ENCODE data around the gene SLC25A26. TPM values are rescaled to one million over a fixed set of nuclear protein-coding genes. Genes with fewer than 3 reads are reported as not detected.

SLC25A26 gene
- polyA plus RNA-seq, 1 donor (not counting 4 experiments of a cell fraction or from before 2014, with no cell fraction given): 25.2 TPM

GRCh38 chr3:66179793-66180192, 41.0 kb upstream of the SLC25A26 start:
- Histone ChIP-seq H3K27me3 (ENCODE audit: control insufficient read depth, extremely low read depth, insufficient read depth, low read length) (no peaks in the 10 kb centered on the region), H3K27ac (ENCODE audit: control insufficient read depth, insufficient read depth, low read length) (no peak overlapping the region), H3K36me3 (ENCODE audit: control insufficient read depth in 2 of 2, extremely low read depth in 1 of 2, insufficient read depth in 2 of 2, low read length in 2 of 2) (no peaks in the 10 kb centered on the region), H3K4me2 (ENCODE audit: control insufficient read depth, extremely low read depth, insufficient read depth, low read depth, low read length) (no peak overlapping the region), H3K9me1 (ENCODE audit: control insufficient read depth, extremely low read depth, insufficient read depth, low read length) (no peaks in the 10 kb centered on the region), H2AFZ (ENCODE audit: control insufficient read depth, low read length) (no peak overlapping the region), H3K4me1 (ENCODE audit: control insufficient read depth, extremely low read depth, insufficient read depth, low read length) (no peaks in the 10 kb centered on the region), H4K20me1 (ENCODE audit: control insufficient read depth, extremely low read depth, insufficient read depth, low read length) (no peaks in the 10 kb centered on the region), H3K9me3 (ENCODE audit: control insufficient read depth, low read depth, low read length) (no peaks in the 10 kb centered on the region), H3K79me2 (ENCODE audit: control insufficient read depth, insufficient read depth, low read length) (no peaks in the 10 kb centered on the region), H3K4me3 (ENCODE audit: control insufficient read depth in 2 of 3, extremely low read depth in 1 of 3, insufficient read depth in 2 of 3, low read depth in 1 of 3, low read length in 3 of 3) (no peak overlapping the region), H3K9ac (ENCODE audit: control insufficient read depth, extremely low read depth, insufficient read depth, low read length) (no peak overlapping the region)
- DNase-seq (ENCODE audit: low read depth, low spot score) (no peak), FAIRE-seq (no peak)
- dilution Hi-C loops (cut with MboI; ENCODE audit: extremely low pct_ligation_motif_present, low sequenced_read_pairs): no loop called here
- TF ChIP-seq EZH2 (IDR thresholded peaks at IDR 0.05; ENCODE audit: low read length) (no peak), CTCF (optimal IDR thresholded peaks at IDR 0.05 in 1 of 3, IDR thresholded peaks at IDR 0.05 in 1 of 3, conservative IDR thresholded peaks at IDR 0.05 in 1 of 3; ENCODE audit: extremely low read depth in 1 of 3, insufficient read depth in 2 of 3, low read length in 3 of 3) (no peak)

DNA sequence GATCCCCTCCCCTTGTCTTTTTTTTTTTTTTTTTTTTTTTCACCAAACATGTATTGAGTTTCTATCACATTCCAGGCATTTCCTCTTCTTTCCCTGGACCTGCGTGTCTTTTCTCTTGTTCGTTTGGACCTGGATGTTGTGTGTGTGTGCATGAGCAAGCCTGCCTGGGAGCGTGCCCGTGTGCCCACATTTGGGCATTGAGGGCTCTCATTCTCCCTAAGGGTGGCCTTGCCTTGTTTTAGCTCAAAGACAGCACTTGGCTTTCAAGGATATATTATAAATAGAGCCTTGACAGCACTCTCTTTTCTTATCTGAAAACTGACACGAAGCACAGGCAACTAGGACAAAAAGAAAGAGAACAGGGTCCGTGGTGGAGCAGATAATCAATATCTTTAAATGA, 39.0 kb upstream of the SLC25A26 start:
- FAIRE-seq (no peak), DNase-seq (ENCODE audit: low read depth, low spot score) (no peak)
- no peaks in the 10 kb centered on the region for H3K9me1 ChIP-seq (ENCODE audit: control insufficient read depth, extremely low read depth, insufficient read depth, low read length)

More for the DNA sequence above, 39.0 kb upstream of the SLC25A26 start:
- Histone ChIP-seq H3K4me2 (ENCODE audit: control insufficient read depth, extremely low read depth, insufficient read depth, low read depth, low read length) (no peak overlapping the region), H3K9ac (ENCODE audit: control insufficient read depth, extremely low read depth, insufficient read depth, low read length) (no peak overlapping the region), H4K20me1 (ENCODE audit: control insufficient read depth, extremely low read depth, insufficient read depth, low read length) (no peaks in the 10 kb centered on the region), H3K79me2 (ENCODE audit: control insufficient read depth, insufficient read depth, low read length) (no peaks in the 10 kb centered on the region), H3K4me1 (ENCODE audit: control insufficient read depth, extremely low read depth, insufficient read depth, low read length) (no peaks in the 10 kb centered on the region), H3K4me3 (ENCODE audit: control insufficient read depth in 2 of 3, extremely low read depth in 1 of 3, insufficient read depth in 2 of 3, low read depth in 1 of 3, low read length in 3 of 3) (no peak overlapping the region), H3K9me3 (ENCODE audit: control insufficient read depth, low read depth, low read length) (no peaks in the 10 kb centered on the region), H3K27ac (ENCODE audit: control insufficient read depth, insufficient read depth, low read length) (no peak overlapping the region), H3K27me3 (ENCODE audit: control insufficient read depth, extremely low read depth, insufficient read depth, low read length) (no peaks in the 10 kb centered on the region), H2AFZ (ENCODE audit: control insufficient read depth, low read length) (no peak overlapping the region), H3K36me3 (ENCODE audit: control insufficient read depth in 2 of 2, extremely low read depth in 1 of 2, insufficient read depth in 2 of 2, low read length in 2 of 2) (no peaks in the 10 kb centered on the region)
- dilution Hi-C loops (cut with MboI; ENCODE audit: extremely low pct_ligation_motif_present, low sequenced_read_pairs): no loop called here
- TF ChIP-seq CTCF (optimal IDR thresholded peaks at IDR 0.05 in 1 of 3, IDR thresholded peaks at IDR 0.05 in 1 of 3, conservative IDR thresholded peaks at IDR 0.05 in 1 of 3; ENCODE audit: extremely low read depth in 1 of 3, insufficient read depth in 2 of 3, low read length in 3 of 3) (no peak), EZH2 (IDR thresholded peaks at IDR 0.05; ENCODE audit: low read length) (no peak)
